ENCODE measurements around the gene ELMO1. TPM values are rescaled to one million over a fixed set of nuclear protein-coding genes. Genes with fewer than 3 reads are reported as not detected.

ELMO1 gene
- total and polyA plus RNA-seq, 10 donors, result 26.0 to 494 (median 201) TPM

- TF ChIP-seq POLR2AphosphoS5 (IDR thresholded peaks at IDR 0.05) (no peak), POLR2A (IDR thresholded peaks at IDR 0.05) (no peak), CTCF (IDR thresholded peaks at IDR 0.05 in 8 of 11, conservative IDR thresholded peaks at IDR 0.05 in 3 of 11) (no peak)
- no peak overlapping the region for H3K27ac ChIP-seq
- H3K36me3 ChIP-seq, result peaks cover 0 to 53% (median 0%) of the 10 kb centered on the region in 6 donors
- H3K4me1 ChIP-seq, result peaks cover 0 to 5% (median 0%) of the 10 kb centered on the region in 6 donors
- no peak for DNase-seq
- no peak overlapping the region for H3K4me3 ChIP-seq
- 89 to 95% (median 91%) methylated on average over 9 of the region's 9 CpGs for WGBS, 5 donors
- intact Hi-C loops (cut with DNase I; ENCODE audit: low total_unique reads), result no loop called here
- H3K9me3 ChIP-seq, result no peaks in the 10 kb centered on the region
- H3K27me3 ChIP-seq (replicated peaks in 1 of 7), result no peaks in the 10 kb centered on the region
These were observed 448.8 kb downstream of the ELMO1 start for GRCh38 chr7:36999626-37000485.

- 70 to 92% (median 81%) methylated on average over 2 of the region's 2 CpGs for WGBS, 5 donors
- Histone ChIP-seq H3K27me3 (replicated peaks in 1 of 7) (no peaks in the 10 kb centered on the region), H3K4me1 (peaks cover 0 to 5% (median 0%) of the 10 kb centered on the region in 6 donors), H3K27ac (no peak overlapping the region), H3K9me3 (no peaks in the 10 kb centered on the region), H3K36me3 (peaks cover 0 to 28% (median 0%) of the 10 kb centered on the region in 6 donors), H3K4me3 (no peak overlapping the region)
- intact Hi-C loops (cut with DNase I; ENCODE audit: low total_unique reads), result no loop called here
- no peak for DNase-seq
- TF ChIP-seq POLR2A (IDR thresholded peaks at IDR 0.05) (no peak), POLR2AphosphoS5 (IDR thresholded peaks at IDR 0.05) (no peak), CTCF (IDR thresholded peaks at IDR 0.05 in 8 of 11, conservative IDR thresholded peaks at IDR 0.05 in 3 of 11) (no peak)
These were observed 452.9 kb downstream of the ELMO1 start for GRCh38 chr7:36995776-36996175.

- no peak overlapping the region for H3K27ac ChIP-seq
These were observed 454.1 kb downstream of the ELMO1 start for GRCh38 chr7:36994456-36995112.

More at GRCh38 chr7:36994456-36995112, 454.1 kb downstream of the ELMO1 start:
- TF ChIP-seq CTCF (IDR thresholded peaks at IDR 0.05 in 8 of 11, conservative IDR thresholded peaks at IDR 0.05 in 3 of 11) (no peak), POLR2A (IDR thresholded peaks at IDR 0.05) (no peak), POLR2AphosphoS5 (IDR thresholded peaks at IDR 0.05) (no peak)
- WGBS, 5 donors, result 89 to 100% (median 97%) methylated on average over 1 of the region's 1 CpG
- no peak for DNase-seq
- Histone ChIP-seq H3K36me3 (peaks cover 0 to 17% (median 0%) of the 10 kb centered on the region in 6 donors), H3K4me1 (peaks cover 0 to 5% (median 0%) of the 10 kb centered on the region in 6 donors), H3K4me3 (no peak overlapping the region), H3K27me3 (replicated peaks in 1 of 7) (no peaks in the 10 kb centered on the region), H3K9me3 (no peaks in the 10 kb centered on the region)
- intact Hi-C loops (cut with DNase I; ENCODE audit: low total_unique reads), result no loop called here

Data from spleen (tissue), 11 donors.